GM18861 (cell line): ENCODE results near the gene TMEM44.

Experiments used
- ATAC-seq: cut with Tn5 transposase; IDR thresholded peaks from one replicate; pipeline ENCODE4 v1.9.1; 2021; ENCODE audit not compliant: unreplicated experiment

Gene TMEM44

GRCh38 chr3:194633349-194634004 lies at the start of gene TMEM44:
TSS of gene TMEM44 (minus strand) at chr3:194633419. CDS start at chr3:194633215, 204 bp downstream.
- peak; percentile 83 for ATAC-seq

GRCh38 chr3:194682694-194683310 lies 49.6 kb upstream of the TMEM44 start:
- peak; percentile 39 for ATAC-seq

- no peak for ATAC-seq
Measured at GRCh38 chr3:194682189-194682693, 49.0 kb upstream of the TMEM44 start.

GRCh38 chr3:194680888-194681615 lies 47.8 kb upstream of the TMEM44 start:
- ATAC-seq = no peak

GRCh38 chr3:194676471-194676870 lies 43.3 kb upstream of the TMEM44 start:
- ATAC-seq = no peak

- no peak for ATAC-seq
Measured at GRCh38 chr3:194675680-194676079, 42.5 kb upstream of the TMEM44 start.

GRCh38 chr3:194675081-194675640 lies 41.9 kb upstream of the TMEM44 start:
- no peak for ATAC-seq

GRCh38 chr3:194673761-194674160 lies 40.5 kb upstream of the TMEM44 start:
- ATAC-seq = no peak

- ATAC-seq = no peak
Measured at GRCh38 chr3:194672876-194673275, 39.7 kb upstream of the TMEM44 start.

GRCh38 chr3:194671900-194672808 lies 38.9 kb upstream of the TMEM44 start, which contains the start of gene LSG1:
TSS of gene LSG1 (minus strand) at chr3:194672191. CDS start at chr3:194672162, 29 bp downstream.
- ATAC-seq = peak; percentile 78

- ATAC-seq = peak; percentile 31
Measured at GRCh38 chr3:194671511-194671899, 38.3 kb upstream of the TMEM44 start.

- no peak for ATAC-seq
Measured at GRCh38 chr3:194667363-194667762, 34.1 kb upstream of the TMEM44 start.

- ATAC-seq = no peak
Measured at GRCh38 chr3:194664857-194665256, 31.6 kb upstream of the TMEM44 start.

GRCh38 chr3:194661946-194662345 lies 28.7 kb upstream of the TMEM44 start:
- no peak for ATAC-seq

GRCh38 chr3:194661374-194661773 lies 28.2 kb upstream of the TMEM44 start:
- no peak for ATAC-seq

- ATAC-seq = no peak
Measured at GRCh38 chr3:194659778-194660177, 26.6 kb upstream of the TMEM44 start.

- ATAC-seq = no peak
Measured at GRCh38 chr3:194658477-194659242, 25.4 kb upstream of the TMEM44 start.

GRCh38 chr3:194657439-194657838 lies 24.2 kb upstream of the TMEM44 start:
- ATAC-seq = no peak

GRCh38 chr3:194654443-194654842 lies 21.2 kb upstream of the TMEM44 start:
- peak; percentile 81 for ATAC-seq

- ATAC-seq = no peak
Measured at GRCh38 chr3:194647747-194648146, 14.5 kb upstream of the TMEM44 start.
